Measurements from ENCODE around the gene LGALS9.

Gene LGALS9

DNA sequence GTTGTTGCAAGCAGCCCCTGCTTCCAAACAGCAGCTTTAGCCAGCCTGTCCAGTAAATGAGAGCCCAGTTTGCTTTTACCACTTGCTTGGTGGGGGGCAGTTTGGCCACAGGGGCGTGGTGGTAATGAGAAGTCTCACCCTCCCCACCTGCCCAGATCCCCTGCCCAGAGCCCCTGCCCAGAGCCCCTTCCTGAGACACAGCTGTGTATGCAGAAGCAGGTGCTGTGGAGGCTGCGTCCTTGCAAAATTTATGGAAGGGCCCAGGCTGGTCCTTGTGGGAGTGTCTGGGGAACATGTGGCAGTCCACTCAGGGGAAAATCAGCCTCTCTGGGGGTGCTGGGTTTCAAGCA is 27.6 kb upstream of the LGALS9 start:
- no peak for DNase-seq (ENCODE audit: low read depth in 3 of 3, low spot score in 1 of 3)

DNA sequence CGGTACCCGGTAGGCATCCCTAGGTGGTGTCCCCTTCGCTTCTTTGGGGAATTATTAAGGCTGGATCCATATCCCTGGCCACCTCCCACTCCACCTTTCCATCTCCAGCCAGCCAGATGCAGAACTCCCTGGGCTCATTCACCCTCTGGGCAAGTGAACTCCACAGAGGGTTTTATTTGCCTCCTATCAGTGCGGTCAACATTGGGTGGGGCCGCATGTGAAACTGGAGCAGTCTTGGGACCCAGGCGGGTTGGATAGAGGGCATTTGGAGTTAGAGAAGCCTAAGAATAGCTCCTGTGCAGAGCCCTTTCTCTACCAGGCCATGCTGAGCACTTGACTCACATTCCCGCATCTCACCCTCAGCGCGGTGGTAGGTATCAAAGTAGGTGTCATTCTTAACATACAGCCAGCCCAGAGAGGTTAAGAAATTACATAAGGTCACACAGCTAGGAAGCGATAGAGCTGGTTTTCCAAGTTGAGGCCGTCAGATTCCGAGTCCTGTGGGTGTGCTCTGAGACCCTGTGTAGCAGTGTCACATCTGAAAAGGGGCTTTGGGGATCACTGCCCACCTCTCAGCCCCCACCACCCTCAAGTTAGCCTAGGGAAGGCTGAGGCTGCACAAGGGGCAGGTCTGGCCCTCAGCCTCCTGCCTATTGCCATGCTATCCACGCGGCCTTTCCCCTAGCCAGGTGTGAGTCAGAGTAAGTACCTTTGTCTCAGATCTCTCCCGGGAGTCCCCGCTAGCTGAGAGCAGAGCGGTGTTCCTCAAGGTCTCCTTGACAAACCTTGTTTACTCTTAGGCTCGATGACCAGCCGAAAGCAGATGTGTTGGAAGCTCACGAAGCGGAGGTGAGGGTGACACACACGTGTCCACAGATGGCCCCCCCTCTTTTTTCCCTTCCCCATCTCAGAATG is 26.9 kb upstream of the LGALS9 start:
- no peak for DNase-seq (ENCODE audit: low read depth in 3 of 3, low spot score in 1 of 3)

DNA sequence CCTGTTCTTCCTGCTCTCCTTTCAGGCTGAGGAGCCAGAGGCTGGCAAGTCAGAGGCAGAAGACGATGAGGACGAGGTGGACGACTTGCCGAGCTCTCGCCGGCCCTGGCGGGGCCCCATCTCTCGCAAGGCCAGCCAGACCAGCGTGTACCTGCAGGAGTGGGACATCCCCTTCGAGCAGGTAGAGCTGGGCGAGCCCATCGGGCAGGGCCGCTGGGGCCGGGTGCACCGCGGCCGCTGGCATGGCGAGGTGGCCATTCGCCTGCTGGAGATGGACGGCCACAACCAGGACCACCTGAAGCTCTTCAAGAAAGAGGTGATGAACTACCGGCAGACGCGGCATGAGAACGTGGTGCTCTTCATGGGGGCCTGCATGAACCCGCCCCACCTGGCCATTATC is 25.6 kb upstream of the LGALS9 start:
- DNase-seq (ENCODE audit: low read depth in 3 of 3, low spot score in 1 of 3), result no peak

DNA sequence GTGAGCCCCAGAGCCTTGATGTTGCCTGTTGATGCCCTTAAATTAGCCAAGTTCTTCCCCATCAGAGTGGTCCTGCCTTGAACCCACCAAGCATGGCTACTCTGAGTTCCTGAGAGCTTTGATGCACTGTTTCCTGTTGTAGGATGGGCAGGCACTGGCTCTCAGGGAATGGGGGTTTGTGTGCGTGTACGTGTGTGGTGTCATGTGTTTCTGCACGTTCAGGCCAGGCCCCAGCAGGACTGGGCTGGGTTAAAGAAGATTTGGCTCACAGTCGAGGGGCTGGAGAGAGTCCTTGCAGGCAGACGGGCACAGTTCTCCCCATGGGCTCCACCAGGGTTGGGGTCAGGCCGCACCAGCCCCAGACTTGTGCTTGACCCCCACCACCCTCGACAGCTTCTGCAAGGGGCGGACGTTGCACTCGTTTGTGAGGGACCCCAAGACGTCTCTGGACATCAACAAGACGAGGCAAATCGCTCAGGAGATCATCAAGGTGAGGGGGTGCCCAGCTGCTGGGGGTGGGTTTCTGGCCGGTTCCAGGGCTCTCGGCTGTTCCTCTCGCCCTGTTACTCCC is 23.4 kb upstream of the LGALS9 start:
- DNase-seq (ENCODE audit: low read depth in 3 of 3, low spot score in 1 of 3), result no peak

DNA sequence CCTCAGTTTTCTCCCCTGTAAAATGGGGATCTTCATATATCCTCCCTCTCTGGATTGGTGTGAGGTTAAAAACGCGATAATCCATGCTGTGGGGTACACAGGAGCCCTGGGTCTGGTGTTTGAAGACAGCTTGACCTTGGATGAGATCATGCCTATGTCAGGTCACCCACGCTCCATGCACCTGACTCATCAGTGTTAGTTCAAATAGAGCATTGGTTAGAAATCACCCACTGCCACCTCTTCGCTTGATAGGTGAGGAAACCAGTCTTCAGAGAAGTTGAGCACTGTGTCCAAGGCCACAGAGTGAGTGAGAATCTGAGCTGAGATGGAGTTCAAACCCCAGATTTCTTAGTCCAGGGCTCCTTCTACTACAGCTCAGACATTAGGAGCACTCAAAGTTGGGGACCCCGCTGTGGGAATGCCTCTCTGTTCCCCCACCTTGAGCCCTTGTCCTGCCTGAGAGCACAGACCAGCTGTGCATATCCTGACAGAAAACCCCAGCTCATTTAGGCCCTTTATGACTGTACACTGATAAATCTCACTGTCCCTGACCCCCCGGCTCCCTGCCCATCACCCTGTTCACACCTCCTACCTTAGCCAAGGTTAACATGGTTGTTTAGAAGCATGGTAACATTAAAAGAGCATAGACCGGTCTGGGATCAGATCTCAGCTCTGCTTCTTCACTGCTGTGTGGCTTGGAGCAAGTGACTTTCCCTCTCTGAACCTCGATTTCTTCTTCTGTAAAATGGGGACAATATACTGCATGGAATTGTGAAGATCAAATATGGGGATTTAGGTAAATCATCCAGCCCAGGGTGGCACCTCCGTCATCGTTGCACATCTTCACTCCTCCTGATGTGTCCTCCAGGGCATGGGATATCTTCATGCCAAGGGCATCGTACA is 22.4 kb upstream of the LGALS9 start:
- no peak for DNase-seq (ENCODE audit: low read depth in 3 of 3, low spot score in 1 of 3)

DNA sequence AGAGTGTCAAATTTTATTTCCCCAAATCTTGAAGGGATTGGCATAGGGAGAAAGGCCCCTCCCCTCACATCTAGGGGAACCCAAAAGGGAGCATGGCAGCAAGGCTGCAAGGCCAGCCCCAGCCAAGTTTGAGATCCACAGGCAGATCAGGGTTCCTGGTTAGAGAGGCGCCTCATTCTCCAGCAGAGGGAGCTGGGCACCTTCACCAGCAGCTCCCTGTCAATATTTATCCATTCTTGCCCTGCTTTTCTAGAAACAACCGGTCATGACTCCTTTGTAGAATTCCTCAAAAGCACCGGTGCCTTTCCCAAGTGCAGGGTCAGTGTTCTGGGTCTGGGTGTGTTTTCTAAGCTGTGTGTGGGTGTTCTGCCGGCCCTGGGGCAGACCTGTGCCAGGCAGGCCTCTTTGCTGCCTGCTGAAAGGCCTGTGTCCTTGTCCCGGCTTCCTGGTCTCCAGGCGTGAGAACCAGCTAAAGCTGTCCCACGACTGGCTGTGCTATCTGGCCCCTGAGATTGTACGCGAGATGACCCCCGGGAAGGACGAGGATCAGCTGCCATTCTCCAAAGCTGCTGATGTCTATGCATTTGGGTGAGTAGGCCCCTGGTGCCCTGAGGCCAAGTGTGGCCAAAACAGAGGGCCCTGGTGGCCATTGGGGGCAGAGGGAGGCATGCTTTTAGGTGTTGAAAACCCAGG is 21.2 kb upstream of the LGALS9 start:
- no peak for DNase-seq (ENCODE audit: low read depth in 3 of 3, low spot score in 1 of 3)

DNA sequence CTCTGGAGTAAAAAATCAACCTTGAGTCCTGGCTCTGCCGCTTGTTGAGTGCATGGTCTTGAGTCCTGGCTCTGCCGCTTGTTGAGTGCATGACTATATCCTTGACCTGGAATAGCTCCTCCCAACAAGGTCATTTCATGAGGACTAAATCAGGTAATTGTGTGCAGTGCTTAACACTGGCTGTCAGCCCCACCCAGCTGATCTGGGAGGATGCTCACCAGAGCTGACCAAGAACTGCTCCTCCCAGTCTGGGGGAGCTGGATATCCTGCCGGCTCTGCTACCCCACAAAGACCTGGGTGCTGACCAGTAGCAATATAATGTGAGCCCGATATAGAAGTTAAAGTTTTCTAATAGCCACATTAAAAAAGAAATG is 20.7 kb upstream of the LGALS9 start:
- no peak for DNase-seq (ENCODE audit: low read depth in 3 of 3, low spot score in 1 of 3)

DNA sequence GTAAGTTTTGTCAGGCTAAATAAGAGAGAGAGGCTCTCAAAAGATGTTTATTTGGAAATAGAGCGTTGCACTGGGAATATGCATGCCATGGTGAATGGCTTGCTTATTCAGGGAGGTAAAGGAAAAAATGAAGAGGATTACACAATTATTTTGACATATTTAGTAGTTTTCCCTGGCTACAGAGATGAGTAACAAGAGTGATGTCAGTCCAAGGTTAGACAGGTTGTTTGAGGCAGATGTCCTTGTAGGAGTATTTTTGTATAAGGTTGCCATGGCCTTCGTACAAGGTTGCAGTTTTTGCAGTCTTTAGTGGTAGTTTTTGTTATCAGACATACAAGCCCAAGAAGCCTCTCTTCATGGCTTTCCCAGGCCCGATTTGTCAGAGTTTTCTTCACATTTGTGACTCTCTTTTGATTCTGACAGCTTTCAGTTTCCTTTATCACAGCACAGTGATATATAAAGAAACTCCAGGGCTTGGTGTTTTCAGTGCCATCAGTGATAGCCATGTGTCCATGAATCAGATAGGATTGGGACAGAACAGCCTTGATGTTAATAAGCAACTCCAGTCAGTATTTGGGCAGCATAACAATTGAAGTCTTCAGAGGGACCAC is 18.7 kb upstream of the LGALS9 start:
- DNase-seq (ENCODE audit: low read depth in 3 of 3, low spot score in 1 of 3), result no peak

DNA sequence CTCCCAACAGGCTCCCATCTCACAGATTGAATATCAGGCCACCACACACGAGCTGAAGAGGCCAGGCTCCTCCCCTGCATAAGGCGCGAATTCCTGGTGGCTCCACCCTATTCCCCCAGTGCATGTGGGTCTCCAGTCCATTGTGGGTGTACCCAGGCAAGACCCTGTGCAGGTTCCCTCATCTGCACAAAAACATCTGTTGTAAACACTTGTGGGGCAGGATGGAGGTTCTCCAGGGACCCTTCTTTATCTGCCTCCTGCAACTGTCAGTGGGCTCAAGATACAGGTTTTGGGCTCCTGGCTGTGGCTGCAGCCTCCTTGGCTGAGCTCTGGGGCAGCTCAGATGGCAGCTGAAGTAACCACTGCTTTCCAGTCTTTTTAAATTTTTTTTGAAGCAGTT is 17.6 kb upstream of the LGALS9 start:
- no peak for DNase-seq (ENCODE audit: low read depth in 3 of 3, low spot score in 1 of 3)

DNA sequence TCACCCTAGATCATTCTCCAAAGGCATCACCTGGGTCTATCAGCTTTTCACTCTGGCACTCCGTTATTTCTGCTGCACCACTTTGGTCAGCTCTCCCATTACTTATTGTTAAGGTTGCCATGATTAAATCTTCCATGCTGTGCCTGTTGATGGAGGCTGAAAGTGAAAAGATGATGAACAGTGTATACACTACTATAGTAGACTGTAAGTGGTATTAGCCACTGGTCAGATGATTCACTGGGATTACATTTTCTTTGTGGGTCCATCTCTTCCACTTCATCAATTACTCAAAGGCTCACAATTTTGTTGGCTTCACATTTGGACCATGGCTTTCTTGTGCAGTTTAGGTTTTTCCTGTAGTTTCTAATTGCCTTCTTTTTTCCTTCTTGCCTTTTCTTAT is 15.9 kb upstream of the LGALS9 start:
- DNase-seq (ENCODE audit: low read depth in 3 of 3, low spot score in 1 of 3), result no peak

DNA sequence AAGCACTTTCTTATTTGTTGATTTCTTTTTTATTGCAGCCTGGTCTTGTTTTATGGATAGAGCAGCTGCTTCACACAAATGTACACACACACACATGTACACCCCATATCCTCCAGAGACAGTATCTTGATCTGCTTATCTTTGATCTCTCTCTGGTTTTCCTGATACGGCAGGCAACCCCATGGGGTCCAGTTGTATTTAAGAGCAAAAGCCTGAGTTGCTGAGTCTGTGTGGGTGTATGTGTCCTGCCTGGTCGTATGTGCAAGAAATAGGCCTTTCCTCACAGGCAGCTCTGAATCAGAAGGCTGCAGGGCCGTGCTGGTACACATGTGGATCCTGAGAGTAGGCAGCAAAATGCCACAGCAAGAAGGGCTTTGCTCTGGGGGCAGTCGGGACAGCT is 14.6 kb upstream of the LGALS9 start:
- no peak for DNase-seq (ENCODE audit: low read depth in 3 of 3, low spot score in 1 of 3)

DNA sequence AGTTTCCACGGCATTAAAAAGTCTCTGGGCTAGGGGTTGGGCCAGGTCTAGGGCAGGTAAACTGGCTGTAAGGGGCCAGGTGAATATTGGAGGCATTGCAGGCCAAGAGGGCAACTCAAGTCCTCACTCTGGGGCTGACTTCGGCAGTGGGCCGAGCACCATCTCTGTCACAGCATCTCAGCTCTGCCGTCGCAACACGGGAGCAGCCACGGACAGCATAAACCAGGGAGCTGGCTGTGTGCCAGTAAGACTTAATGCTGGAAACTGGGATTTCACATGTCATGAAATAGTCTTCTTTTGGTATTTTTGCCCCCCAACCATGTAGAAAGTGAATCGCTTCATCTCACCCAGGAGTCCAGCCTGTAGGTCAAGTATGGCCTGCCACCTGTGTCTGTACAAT is 12.6 kb upstream of the LGALS9 start:
- DNase-seq (ENCODE audit: low read depth in 3 of 3, low spot score in 1 of 3), result no peak

DNA sequence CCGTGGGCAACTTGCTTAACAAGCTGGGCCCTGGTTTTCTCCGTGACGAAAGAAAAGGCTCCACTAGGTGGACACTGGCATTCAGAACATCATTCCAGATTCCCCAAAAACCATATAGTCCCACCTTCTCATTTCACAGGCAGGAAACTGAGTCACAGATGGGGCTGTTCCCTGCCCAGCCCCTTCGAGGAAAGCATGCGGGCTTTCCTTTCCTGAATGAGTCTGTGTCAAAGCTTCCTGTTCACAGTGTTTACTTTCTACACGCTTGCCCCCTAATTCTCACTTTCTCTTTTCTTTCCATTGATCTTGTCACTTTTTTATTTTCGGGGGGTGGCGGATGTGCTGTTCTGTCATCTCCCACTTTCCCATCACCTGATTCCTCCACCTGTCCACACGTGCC is 10.3 kb upstream of the LGALS9 start:
- DNase-seq (ENCODE audit: low read depth in 3 of 3, low spot score in 1 of 3), result no peak

DNA sequence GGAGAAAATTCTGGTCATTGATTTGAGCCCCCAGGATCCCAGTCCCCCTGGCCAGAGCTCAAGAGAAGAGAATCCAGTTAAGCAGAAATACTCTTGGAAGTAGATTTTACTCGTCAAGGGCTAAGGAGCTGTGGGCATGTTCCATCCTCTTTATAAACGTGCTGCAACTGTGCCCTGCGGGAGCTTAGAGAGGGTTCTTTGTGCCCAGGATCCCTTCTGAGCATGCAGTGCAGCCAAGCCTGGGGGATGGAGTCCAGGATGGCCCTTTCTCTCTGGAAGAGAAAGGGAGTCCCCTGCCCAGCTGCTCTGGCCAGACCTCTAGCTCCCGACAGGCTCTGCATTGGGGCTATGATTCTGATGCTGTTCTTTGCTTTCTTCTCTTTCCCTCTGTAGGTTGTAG is 9.5 kb upstream of the LGALS9 start:
- no peak for DNase-seq (ENCODE audit: low read depth in 3 of 3, low spot score in 1 of 3)

DNA sequence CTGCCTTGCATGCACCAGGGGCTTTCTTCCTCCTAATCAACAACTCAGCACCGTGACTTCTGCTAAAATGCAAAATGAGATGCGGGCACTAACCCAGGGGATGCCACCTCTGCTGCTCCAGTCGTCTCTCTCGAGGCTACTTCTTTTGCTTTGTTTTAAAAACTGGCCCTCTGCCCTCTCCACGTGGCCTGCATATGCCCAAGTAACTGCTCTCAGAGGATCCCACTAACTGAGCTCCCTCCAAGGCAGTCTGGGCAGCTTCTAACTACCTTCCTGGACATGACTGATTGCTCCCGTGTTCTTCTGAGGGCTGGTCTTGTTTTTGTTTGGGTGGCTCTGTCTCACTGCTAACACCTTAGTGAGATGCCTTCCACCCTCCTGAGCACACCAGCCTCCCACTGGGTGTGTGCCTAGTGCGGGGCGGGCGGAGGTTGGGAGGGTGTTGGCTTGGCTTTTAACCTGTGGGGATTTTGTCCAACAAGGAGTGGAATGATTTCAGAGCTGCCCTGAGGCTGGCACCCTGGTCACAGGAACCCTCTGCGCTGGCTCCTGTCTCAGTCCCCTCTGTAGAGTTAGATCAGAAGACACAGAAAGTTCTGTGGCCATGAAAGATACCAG is 8.9 kb upstream of the LGALS9 start:
- no peak for DNase-seq (ENCODE audit: low read depth in 3 of 3, low spot score in 1 of 3)

DNA sequence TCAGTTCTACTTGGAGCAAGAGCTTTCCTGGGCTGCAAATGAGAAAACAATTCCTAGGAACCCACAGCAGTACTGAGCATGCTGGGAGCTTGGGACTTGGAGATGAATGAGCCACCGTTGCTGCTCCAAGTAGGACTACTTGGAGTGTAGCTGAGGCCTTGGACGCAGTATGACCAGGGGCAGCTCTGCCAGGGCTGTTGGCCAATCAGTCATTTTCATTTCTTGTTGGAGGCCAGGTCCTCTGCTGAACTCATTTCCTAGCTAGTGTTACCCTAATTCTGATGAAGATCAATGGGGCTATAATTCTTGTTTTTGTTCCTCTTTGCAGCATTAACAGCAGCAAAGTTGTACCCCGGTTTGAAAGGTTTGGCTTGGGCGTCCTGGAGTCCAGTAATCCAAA is 8.0 kb upstream of the LGALS9 start:
- DNase-seq (ENCODE audit: low read depth in 3 of 3, low spot score in 1 of 3), result no peak

DNA sequence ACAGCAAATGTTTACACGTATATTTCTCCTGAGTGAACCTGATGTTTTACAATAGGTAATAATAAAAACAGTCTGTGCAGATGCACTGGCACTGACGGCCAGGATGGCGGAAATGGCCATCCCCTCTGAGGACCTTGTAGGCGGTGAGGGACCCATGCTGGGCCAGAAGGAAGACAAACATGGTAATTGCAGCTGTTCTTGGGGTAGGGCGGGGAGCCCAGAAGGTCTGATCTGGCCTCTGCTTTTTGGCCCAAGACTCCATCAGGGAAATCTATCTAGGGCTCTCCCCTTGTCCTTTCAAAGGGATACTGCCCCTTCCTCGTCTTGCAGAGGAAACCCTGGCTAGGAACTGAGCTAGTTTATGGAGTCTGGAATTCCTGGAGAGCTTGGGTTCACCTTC is 7.4 kb upstream of the LGALS9 start:
- no peak for DNase-seq (ENCODE audit: low read depth in 3 of 3, low spot score in 1 of 3)

DNA sequence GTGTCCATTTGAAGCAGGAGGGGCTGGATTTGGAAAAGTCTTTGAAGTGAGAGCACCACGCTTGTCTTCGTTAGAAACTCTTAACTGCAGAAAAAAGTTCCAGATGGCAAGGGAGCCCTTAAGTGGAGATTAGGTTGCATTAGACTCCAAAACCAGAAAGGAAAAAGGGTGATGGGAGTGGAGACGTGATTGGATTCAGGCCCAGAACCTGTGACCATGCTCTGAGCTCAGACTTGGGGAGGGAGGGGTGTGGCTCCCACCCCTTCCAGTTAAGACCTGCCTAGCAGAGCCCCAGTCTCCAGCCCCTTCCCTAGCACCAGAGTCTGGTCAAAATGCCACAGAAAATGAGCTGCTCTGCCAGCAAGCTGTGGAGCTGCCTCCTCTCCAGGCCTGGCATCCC is 6.4 kb upstream of the LGALS9 start:
- DNase-seq (ENCODE audit: low read depth in 3 of 3, low spot score in 1 of 3), result no peak

DNA sequence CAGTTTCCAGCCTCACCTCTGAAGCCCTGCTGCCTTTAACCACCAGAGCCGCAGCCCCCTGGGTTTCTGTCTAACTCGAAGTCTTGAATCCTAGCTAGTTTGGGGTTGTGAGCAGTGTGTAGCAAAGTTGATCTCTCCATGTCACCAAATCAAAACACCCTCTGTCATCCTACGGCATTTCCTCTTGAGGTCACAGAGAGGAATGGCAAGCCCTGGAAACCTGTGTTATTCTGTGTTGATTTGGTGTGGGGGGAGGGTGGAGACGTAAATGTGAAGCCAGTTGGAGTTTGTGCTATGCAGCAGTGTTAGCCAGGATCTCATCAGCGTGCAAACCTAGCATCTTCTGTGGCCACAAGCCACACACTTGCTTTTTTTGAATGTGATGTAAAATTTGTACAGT is 5.1 kb upstream of the LGALS9 start:
- no peak for DNase-seq (ENCODE audit: low read depth in 3 of 3, low spot score in 1 of 3)

DNA sequence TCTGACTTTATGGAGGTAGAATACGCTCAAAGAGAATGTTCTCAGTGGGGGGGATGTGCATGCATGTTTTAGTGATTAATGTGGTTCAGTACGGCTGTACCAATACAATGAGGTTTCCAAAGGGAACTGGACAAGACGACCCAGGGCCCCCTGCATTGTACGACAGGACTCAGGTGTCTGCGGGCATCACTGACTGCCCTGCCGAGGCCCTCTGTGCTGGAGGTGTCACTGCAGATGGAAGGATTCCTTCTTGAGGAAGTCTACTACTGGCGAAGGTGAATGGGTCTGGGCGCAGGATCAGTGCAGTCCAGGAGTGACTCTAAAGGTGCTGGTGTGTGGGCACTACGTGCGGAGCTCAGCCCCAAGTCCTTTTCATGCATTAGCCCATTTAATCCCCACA is 3.5 kb upstream of the LGALS9 start:
- no peak for DNase-seq (ENCODE audit: low read depth in 3 of 3, low spot score in 1 of 3)

DNA sequence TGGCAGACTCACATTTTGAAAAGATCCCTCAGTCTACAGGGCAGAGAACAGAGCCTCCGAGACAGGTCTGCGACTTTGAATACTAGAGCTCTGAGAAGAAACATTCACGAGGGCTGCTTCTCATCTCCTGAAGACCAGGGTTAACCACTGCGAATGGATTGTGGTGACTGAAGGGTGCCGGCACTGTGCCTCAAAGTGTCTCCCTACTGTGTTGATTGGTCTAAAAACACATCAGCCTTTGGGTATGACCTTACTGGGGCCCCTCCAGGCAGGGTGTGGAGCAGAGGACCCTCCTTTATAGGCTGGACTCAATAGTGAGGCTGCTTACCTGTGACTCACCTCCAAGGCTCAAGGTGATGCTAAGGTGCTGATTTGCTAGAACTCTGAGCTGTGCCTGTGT is 2.6 kb upstream of the LGALS9 start:
- no peak for DNase-seq (ENCODE audit: low read depth in 3 of 3, low spot score in 1 of 3)

All from stimulated activated CD4-positive, alpha-beta T cell treated with anti-CD3 and anti-CD28 coated beads, TNF-alpha, amount 100 ng/mL, for 1 hour (primary cell).